Neural progenitor cell (in vitro differentiated cells): ENCODE measurements around the gene PHF2. TPM values are rescaled to one million over a fixed set of nuclear protein-coding genes. Genes with fewer than 3 reads are reported as not detected.

Experiments used
- DNase-seq: peaks from one replicate; pipeline ENCODE4 v3.0.0-alpha.2; 2016; ENCODE audit warnings: low spot score
- H2AFZ ChIP-seq: fragments of 200-600 bp; sonication (generic); replicated peaks from 2 replicates; pipeline ENCODE4 v1.6.1; 2016; ENCODE audit warnings: antibody characterized with exemption
- H3F3A ChIP-seq: fragments of 200-600 bp; sonication (generic); 2 replicates; pipeline ENCODE4 v1.6.1; 2016; ENCODE audit warnings: antibody characterized with exemption, low read depth
- H3K27ac ChIP-seq: fragments of 200-600 bp; sonication (generic); 2 replicates; pipeline ENCODE4 v1.5.1; 2016; ENCODE audit warnings: mild to moderate bottlenecking
- H3K27me3 ChIP-seq: fragments of 200-600 bp; sonication (generic); 2 replicates; pipeline ENCODE4 v1.6.1; 2016; ENCODE audit warnings: mild to moderate bottlenecking, moderate library complexity
- H3K36me3 ChIP-seq: fragments of 200-600 bp; sonication (generic); 2 replicates; pipeline ENCODE4 v1.5.1; 2016
- H3K4me1 ChIP-seq: fragments of 200-600 bp; sonication (generic); 2 replicates; pipeline ENCODE4 v1.6.1; 2016; ENCODE audit warnings: mixed run types
- H3K4me2 ChIP-seq: fragments of 200-600 bp; sonication (generic); 2 replicates; pipeline ENCODE4 v1.6.1; 2016
- H3K4me3 ChIP-seq: fragments of 200-600 bp; sonication (generic); 2 replicates; pipeline ENCODE4 v1.5.1; 2016
- H3K79me2 ChIP-seq: fragments of 200-600 bp; sonication (generic); 2 replicates; pipeline ENCODE4 v1.6.1; 2016; ENCODE audit warnings: low read depth
- H3K9ac ChIP-seq: fragments of 200-600 bp; sonication (generic); 2 replicates; pipeline ENCODE4 v1.6.1; 2016
- H3K9me3 ChIP-seq: fragments of 200-600 bp; sonication (generic); 2 replicates; pipeline ENCODE4 v1.5.1; 2016; ENCODE audit warnings: low read depth
- H4K20me1 ChIP-seq: fragments of 200-600 bp; sonication (generic); 2 replicates; pipeline ENCODE4 v1.6.1; 2016; ENCODE audit warnings: low read depth
- H3K27ac Mint-ChIP-seq: 3 replicates; pipeline ENCODE4 v1.8.0; 2021; ENCODE audit warnings: mixed read lengths
- H3K27me3 Mint-ChIP-seq: 2 replicates; pipeline ENCODE4 v1.8.0; 2022; ENCODE audit warnings: low read depth, mild to moderate bottlenecking, inconsistent platforms, moderate library complexity, mixed read lengths; ENCODE audit not compliant: insufficient read depth
- H3K36me3 Mint-ChIP-seq: 3 replicates; pipeline ENCODE4 v1.8.0; 2021; ENCODE audit warnings: mixed read lengths
- H3K4me1 Mint-ChIP-seq: 3 replicates; pipeline ENCODE4 v1.8.0; 2021; ENCODE audit warnings: mixed read lengths
- H3K4me3 Mint-ChIP-seq: 3 replicates; pipeline ENCODE4 v1.8.0; 2021; ENCODE audit warnings: mild to moderate bottlenecking, moderate library complexity, mixed read lengths
- H3K9me3 Mint-ChIP-seq: 3 replicates; pipeline ENCODE4 v1.8.0; 2020; ENCODE audit warnings: mixed read lengths
- EZH2 ChIP-seq: fragments of 200-600 bp; sonication (generic); IDR thresholded peaks from 2 replicates; pipeline ENCODE4 v1.6.1; 2017; ENCODE audit warnings: antibody characterized with exemption, mild to moderate bottlenecking, moderate library complexity
- EZH2phosphoT487 ChIP-seq: fragments of 200-600 bp; sonication (generic); IDR thresholded peaks from 2 replicates; pipeline ENCODE4 v1.6.1; 2017; ENCODE audit warnings: antibody characterized with exemption
- total RNA-seq: library from RNA; depleted of rRNA; stranded (reverse); fragments of >200 nt; gene quantifications from 2 replicates; pipeline ENCODE4 v1.2.3, GENCODE V29; 2015; ENCODE audit warnings: low replicate concordance
- TF ChIP-seq, protein P1 (sequence below): fragments of 200-600 bp; sonication (generic); IDR thresholded peaks from 2 replicates; pipeline ENCODE4 v1.5.1; 2017; ENCODE audit warnings: antibody characterized with exemption, mild to moderate bottlenecking

The PHF2 gene
- total RNA-seq, 1 donor from 2014 or later = 17.6 TPM

DNA sequence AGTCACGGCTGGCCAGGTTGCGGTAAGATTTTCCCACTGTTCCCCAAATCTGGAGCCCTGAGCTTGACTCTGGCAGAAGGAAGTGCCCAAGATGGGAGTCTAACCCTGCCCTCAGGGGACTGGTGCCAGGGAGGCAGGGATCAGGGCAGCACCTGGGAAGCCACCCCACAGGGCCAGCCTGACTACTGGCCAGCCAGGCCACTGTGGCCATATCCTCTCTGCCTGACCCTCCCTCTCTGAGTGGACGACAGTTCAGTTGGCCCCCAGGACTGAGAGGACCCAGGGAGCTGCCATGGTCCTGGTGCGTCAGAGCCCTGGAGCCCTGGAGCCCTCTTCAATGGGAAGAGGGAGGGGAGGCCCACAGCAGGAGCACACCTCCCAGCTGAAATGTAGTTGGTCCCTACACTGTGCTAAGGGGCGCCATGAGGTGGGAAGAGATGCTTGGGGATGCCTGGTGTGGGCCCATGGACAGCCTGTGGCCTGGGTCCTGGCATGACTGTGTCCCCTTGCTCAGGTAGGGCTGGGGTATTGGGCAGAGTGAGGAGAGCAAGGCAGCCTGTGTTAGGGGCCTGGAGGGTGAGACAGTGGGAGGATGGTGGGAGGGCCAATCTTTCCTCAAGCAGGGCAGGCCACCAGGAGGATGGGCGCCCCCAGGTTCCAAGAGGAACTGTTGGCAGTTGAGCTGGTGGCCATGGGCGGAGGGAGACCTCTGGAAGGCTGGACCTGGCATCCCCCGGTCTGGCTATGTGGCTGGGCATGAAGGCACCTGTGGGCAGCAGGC lies 81.1 kb downstream of the PHF2 start:
- TF ChIP-seq EZH2 (no peak), EZH2phosphoT487 (no peak)
- TF ChIP-seq, protein P1, sequence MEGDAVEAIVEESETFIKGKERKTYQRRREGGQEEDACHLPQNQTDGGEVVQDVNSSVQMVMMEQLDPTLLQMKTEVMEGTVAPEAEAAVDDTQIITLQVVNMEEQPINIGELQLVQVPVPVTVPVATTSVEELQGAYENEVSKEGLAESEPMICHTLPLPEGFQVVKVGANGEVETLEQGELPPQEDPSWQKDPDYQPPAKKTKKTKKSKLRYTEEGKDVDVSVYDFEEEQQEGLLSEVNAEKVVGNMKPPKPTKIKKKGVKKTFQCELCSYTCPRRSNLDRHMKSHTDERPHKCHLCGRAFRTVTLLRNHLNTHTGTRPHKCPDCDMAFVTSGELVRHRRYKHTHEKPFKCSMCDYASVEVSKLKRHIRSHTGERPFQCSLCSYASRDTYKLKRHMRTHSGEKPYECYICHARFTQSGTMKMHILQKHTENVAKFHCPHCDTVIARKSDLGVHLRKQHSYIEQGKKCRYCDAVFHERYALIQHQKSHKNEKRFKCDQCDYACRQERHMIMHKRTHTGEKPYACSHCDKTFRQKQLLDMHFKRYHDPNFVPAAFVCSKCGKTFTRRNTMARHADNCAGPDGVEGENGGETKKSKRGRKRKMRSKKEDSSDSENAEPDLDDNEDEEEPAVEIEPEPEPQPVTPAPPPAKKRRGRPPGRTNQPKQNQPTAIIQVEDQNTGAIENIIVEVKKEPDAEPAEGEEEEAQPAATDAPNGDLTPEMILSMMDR = no peak
- no peak overlapping the region for H3K4me3 ChIP-seq
- DNase-seq = no peak

DNA sequence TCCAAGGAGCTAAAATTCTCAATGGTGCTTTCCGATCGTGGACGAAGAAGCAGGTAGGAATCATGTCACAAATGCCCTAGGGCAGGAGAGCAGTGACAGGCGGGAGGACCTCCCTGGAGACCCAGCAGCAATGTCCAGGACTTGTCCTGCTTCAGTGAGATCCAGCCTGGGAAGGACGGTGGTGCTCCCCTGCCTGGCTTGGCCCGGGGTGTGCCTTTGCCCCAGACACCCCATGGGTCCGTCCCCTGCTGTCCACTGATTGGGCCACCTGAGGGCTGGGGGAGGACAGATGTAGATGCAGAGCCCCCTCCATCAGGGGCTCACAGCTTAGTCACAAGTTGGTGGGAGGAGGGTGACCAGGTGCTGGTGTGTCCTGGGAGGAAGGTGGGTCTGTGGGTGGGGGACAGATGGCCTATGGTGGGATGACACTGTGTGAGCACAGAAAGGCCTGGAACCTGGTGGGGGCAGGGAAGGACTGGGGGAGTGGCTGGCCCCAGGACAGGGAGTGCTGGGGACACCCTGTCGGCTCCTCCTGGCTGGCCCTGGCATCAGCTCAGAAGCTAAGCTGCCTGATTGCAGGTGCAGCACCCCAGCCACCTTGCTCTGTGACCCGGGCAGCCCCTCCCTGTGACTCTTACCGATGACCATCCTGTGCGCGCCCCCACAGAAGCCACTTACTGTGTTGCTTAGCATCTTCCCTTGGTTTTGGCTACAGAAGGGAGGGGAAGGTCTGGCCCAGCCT lies 82.0 kb downstream of the PHF2 start:
- H3K4me1 Mint-ChIP-seq = no peaks in the 10 kb centered on the region
- H3K27me3 ChIP-seq = no peaks in the 10 kb centered on the region
- H3K9me3 ChIP-seq = no peaks in the 10 kb centered on the region
- no peak overlapping the region for H2AFZ ChIP-seq
- H3K4me3 ChIP-seq = no peak overlapping the region
- H3K27ac ChIP-seq = no peak overlapping the region
- no peak for DNase-seq
- H3K27me3 Mint-ChIP-seq = peaks cover 5% of the 10 kb centered on the region
- no peaks in the 10 kb centered on the region for H3K4me1 ChIP-seq
- peaks cover 9% of the 10 kb centered on the region for H3K36me3 Mint-ChIP-seq
- no peak overlapping the region for H3K4me2 ChIP-seq
- no peak overlapping the region for H3K27ac Mint-ChIP-seq
- H3F3A ChIP-seq = no peaks in the 10 kb centered on the region
- H3K36me3 ChIP-seq = no peaks in the 10 kb centered on the region
- H3K4me3 Mint-ChIP-seq = no peak overlapping the region
- no peaks in the 10 kb centered on the region for H4K20me1 ChIP-seq
- no peaks in the 10 kb centered on the region for H3K9me3 Mint-ChIP-seq
- no peaks in the 10 kb centered on the region for H3K79me2 ChIP-seq
- TF ChIP-seq EZH2 = no peak
- TF ChIP-seq, protein P1 = no peak
- no peak for TF ChIP-seq EZH2phosphoT487
- no peak overlapping the region for H3K9ac ChIP-seq

More for the DNA sequence above, 81.1 kb downstream of the PHF2 start:
- H3F3A ChIP-seq = no peaks in the 10 kb centered on the region
- H3K27me3 ChIP-seq = no peaks in the 10 kb centered on the region
- no peaks in the 10 kb centered on the region for H3K36me3 ChIP-seq
- H3K9ac ChIP-seq = no peak overlapping the region
- H2AFZ ChIP-seq = no peak overlapping the region
- H3K27ac ChIP-seq = no peak overlapping the region
- no peaks in the 10 kb centered on the region for H4K20me1 ChIP-seq
- Mint-ChIP-seq H3K4me1 (no peaks in the 10 kb centered on the region), H3K27me3 (peaks cover 6% of the 10 kb centered on the region), H3K27ac (no peak overlapping the region), H3K9me3 (no peaks in the 10 kb centered on the region), H3K4me3 (no peak overlapping the region), H3K36me3 (peaks cover 15% of the 10 kb centered on the region)
- no peaks in the 10 kb centered on the region for H3K4me1 ChIP-seq
- H3K79me2 ChIP-seq = no peaks in the 10 kb centered on the region
- H3K9me3 ChIP-seq = no peaks in the 10 kb centered on the region
- H3K4me2 ChIP-seq = no peak overlapping the region

DNA sequence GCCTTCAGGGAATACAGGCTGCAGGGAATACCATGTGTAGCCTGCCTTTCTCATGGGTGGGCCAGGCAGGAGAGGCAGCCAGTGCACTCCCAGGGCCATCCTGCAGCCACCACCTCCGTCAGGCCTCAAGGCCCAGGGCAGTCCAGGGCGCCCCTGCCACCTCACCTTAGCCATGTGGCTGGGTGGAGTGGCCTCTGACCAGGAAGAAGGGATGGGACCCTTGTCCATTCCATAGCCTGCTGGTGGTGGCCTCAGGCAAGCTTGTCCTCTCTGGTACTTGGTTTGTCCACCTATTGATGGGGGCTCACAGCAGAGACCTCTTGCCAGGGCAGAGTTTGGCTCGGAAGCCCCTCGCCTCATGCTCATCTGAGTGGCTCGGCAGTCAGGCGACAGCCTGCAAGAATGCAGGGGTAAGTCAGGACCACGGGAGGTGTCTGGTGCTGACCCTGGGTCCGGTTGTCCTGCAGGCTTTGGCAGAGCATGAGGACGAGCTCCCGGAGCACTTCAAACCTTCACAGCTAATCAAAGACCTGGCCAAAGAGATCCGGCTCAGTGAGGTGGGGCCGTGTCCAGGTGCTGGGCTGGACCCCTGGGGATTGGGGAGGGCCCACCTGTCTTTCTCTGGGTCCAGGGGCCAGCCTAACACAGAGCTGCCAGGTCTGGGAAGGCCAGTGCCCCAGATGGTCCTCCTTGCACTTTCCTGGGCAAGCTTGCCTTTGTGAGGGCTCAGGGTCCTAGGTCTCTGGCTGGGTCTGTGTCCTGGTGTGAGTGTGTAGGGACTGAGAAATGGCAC lies 82.9 kb downstream of the PHF2 start:
- no peak overlapping the region for H3K27ac Mint-ChIP-seq
- Histone ChIP-seq H3K9ac (no peak overlapping the region), H3K36me3 (no peaks in the 10 kb centered on the region), H3K9me3 (no peaks in the 10 kb centered on the region), H3F3A (no peaks in the 10 kb centered on the region), H4K20me1 (no peaks in the 10 kb centered on the region), H3K27ac (no peak overlapping the region), H3K27me3 (no peaks in the 10 kb centered on the region), H3K4me1 (no peaks in the 10 kb centered on the region), H2AFZ (no peak overlapping the region), H3K79me2 (no peaks in the 10 kb centered on the region), H3K4me3 (no peak overlapping the region), H3K4me2 (no peak overlapping the region)
- DNase-seq = no peak
- no peaks in the 10 kb centered on the region for H3K4me1 Mint-ChIP-seq
- H3K4me3 Mint-ChIP-seq = no peak overlapping the region
- H3K9me3 Mint-ChIP-seq = no peaks in the 10 kb centered on the region
- H3K27me3 Mint-ChIP-seq = peaks cover 3% of the 10 kb centered on the region
- TF ChIP-seq, protein P1 = no peak
- TF ChIP-seq EZH2phosphoT487 (no peak), EZH2 (no peak)
- peaks cover 6% of the 10 kb centered on the region for H3K36me3 Mint-ChIP-seq
